ENCODE results near the gene CDH8.

CDH8 gene

DNA sequence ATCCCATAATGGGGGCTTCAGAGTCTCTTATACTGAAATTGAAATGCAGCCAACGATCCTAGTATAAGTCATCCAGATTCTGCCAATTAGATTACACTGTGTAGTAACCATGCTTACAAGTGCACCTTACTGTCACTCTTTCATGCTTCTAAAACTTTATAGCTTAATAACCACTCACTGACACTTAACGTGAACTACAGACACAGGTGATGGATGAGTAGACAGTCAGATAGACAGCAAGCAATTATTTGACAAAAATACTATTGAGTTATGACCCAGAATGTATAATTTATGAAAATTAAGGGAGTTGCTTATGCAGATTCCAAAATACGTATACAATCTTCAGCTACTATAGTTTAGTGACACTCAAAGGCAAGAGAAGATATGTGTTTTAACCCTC is 6.3 kb downstream of the CDH8 start:
- DNase-seq: no peak

DNA sequence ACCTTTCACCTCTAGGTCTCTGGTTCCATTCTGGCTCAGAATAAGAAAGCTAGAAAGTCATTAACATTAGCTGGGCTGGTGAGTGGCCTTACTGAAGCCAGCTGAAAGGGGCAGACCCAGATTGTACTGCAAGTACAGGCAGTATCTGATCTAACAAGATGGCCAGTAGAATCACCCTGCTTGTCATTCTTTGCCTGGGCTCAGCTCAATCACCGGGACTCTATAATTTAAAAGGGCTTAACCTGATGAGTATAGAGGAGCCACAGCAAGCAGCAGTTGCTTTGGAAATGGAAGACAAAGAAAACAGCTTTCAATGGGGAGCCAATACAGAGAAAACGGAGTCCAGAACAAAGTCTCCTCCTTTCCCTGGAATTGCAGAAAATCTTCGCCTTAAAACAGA is 13.6 kb downstream of the CDH8 start:
- DNase-seq: no peak

DNA sequence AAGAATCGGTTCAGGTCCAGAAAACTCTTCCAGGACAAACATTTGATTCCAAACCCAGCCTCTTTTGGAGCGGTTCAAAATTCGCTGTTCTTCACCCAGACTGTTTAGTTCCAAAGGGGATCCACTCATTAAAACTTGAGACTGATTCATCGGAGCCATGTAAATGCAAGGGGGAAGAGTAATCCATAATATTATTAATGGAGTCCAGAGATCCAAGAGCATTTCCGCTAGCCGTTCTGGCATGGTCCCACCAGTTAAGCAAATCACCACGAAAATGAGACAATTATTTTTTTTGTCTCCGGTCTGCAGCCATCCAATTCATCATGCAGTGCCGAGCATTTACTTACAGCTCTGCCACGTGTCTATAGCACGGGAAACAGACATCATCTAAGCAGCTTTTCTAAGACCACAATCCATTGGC is 15.1 kb downstream of the CDH8 start:
- no peak for DNase-seq

- DNase-seq: no peak
Measured at GRCh38 chr16:62020681-62021080, 15.6 kb downstream of the CDH8 start.

- no peak for DNase-seq
Measured at GRCh38 chr16:62019851-62020250, 16.4 kb downstream of the CDH8 start.

GRCh38 chr16:62018301-62019060 is 17.8 kb downstream of the CDH8 start:
- DNase-seq: no peak

- DNase-seq: no peak
Measured at GRCh38 chr16:62014319-62014923, 21.8 kb downstream of the CDH8 start.

GRCh38 chr16:62010186-62010585 is 26.1 kb downstream of the CDH8 start:
- no peak for DNase-seq

GRCh38 chr16:61998460-61998859 is 37.8 kb downstream of the CDH8 start:
- no peak for DNase-seq

DNA sequence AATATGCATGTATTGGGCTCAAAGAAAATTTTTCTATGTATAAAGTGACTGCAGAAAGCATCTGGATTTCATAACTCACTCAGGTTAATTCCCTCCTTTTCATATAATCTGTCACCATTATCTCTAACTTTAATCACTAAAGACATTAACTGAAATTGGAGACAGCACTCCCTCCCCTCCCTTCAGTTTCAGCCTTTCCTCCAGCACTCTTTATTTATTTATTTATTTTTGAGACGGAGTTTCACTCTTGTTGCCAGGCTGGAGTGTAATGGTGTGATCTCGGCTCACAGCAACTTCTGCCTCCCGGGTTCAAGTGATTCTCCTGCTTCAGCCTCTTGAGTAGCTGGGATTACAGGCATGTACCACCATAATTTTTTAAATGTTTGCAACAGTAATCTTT is 43.1 kb downstream of the CDH8 start:
- DNase-seq: no peak

- no peak for DNase-seq
Measured at GRCh38 chr16:61987474-61988012, 48.7 kb downstream of the CDH8 start.

DNA sequence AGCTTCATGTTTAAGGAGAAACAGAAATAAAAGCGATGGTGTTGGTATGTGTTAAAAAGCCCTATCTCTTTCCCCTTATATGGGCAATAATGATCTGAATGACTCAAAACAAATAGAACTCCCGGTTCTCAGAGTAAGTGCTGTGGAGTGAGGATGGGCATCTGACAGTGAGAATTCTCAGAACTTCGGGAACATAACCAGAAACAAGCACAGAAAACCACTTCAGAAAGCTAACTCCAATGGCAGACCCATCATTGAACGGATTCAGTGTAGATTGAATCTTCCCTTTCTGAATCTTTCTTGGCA is 67.2 kb downstream of the CDH8 start:
- no peak for DNase-seq

DNA sequence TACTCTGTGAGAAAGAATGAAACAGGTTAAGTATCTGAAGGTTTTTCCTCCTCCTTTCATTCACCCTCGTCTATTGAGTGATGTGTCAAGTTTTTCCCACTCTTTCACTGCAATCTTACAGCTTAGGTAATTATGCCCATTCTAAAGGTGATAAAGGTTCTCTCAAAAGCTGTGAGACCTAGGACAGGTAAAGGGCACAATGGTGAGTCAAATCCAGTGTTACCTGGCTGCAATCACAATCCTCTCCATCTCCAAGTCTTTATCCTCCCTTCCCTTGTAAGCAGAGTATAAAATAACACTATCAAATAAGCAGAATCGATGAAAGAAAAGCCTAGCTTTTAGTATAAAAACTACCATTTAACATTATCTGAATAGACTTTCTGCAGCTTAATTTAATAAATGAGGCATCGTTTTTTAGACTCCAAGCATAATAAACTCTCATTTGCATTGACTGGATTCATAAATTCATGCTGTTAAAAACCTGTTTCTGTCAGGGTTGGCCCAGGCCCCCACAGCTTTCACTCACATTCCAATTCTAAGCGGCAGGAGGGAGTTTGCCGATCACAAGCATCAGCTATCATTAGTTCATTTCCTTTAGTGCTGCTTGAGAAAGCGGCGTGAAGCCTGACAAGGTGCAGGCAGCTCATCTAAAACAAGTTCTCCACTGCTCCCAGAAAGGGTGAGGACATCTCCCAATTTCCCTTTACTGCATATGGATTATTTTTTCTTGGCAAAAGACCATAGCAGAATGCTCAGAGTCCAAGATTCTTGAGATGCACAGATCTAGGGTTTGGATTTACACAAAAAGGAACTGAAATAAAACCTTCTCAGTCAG is 67.8 kb downstream of the CDH8 start:
- DNase-seq: no peak

DNA sequence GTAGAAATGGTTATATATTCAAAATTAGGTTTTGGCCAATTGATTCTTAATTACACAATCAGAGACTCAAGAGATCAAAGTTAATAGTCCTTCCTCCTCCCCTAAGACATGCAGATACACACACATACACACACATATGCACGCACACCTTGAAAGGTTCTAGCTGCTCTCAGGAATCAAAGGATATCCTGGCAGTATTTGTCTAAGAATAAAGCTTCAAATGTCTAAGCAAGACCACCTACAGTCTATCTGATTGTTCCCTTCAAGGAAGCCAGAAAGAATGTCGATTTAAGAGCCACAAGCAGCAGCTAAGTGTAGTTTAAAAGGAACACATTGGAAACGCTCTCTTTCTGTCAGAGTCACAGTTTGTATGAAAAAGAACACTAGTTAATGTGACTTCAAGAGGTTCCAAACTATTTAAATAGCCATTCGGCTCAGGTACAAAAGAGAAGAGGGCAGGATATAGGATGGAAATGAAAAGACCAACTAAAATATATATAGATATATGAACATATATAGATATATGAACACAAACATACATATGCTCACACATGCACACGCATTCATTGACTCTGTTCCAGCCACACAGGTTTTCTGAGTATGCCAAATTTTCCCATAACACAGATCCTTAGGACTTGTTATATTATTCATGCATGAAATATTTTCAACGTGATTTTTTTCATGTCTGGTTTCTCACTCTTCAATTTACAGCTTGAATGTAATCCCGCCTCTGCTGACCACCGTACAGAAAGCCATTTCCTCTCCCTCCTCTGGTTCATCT is 79.0 kb downstream of the CDH8 start:
- no peak for DNase-seq

DNA sequence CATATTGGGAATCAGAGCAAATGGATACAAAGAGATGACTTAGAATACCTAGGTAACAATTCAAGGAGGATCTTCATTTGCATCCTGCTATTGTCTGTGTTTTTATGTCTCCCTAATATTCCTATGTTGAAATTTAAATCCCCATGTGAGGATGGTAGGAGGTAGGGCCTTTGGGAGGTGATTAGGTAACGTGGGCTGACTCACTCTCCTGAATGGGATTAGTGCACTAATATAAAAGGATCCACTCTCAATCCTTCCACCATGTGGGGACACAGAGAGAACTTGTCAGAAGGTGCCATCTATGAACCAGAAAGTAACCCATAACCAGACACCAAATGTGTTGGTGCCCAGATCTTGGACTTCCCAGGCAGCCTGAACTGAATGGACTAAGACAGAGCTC is 83.4 kb downstream of the CDH8 start:
- no peak for DNase-seq

DNA sequence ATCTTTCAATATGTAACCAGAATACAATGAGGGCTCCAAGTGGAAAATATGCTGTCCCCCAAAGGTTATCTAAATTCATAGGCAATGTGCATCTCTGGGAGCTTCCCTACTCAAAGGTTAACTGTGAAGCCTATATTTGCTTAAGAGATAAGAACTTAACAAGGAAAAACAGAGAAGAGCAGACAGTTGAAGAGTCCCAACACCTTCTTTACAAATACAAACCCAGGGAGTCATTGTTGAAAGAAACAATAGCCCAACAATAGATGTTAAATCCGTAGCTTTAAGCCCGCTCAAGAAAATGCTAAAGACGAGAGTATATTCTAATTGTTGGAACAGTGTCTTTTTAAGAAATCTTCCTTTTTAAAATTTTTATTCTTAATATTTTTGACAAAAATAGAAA is 87.8 kb downstream of the CDH8 start:
- no peak for DNase-seq

DNA sequence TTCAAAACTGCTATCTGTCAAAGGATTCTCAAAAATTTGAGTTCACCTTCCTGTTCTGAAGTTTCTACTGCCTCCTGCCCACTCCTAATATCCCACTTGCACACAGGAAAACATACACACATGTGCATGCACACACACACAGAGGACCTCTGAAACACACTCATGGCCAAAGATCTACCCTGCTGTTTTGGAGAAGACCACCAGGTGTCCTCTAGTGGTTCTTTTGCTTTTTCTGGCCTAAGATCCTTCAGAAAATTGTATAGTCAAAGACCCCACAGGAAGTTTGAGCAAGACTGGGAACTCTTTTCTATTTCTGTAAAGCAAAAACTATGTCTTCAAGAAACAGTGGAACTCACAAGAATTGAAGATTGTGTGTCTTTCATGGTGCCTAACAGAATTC is 90.2 kb downstream of the CDH8 start:
- DNase-seq: no peak

GRCh38 chr16:61945511-61945910 is 90.7 kb downstream of the CDH8 start:
- no peak for DNase-seq

- no peak for DNase-seq
Measured at GRCh38 chr16:61944004-61944403, 92.2 kb downstream of the CDH8 start.

GRCh38 chr16:61940611-61941010 is 95.6 kb downstream of the CDH8 start:
- no peak for DNase-seq

DNA sequence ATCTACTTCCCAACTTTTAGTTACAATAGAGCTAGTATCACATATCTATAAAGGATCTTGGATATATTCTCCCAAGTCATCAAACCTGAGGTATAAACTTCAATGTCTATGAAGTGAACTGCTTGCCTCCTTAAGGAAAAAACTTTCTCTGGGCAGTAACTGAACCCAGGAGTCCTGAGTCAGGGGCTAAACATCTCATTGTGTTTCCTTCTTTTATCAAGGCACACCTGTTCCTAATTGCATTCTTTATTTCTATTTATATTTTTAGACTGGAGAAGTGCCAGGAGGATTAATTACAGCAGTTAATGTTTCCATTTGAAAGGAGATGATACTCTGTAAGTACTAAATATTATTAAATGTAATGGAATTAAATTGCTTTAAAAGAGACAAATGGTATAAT is 98.6 kb downstream of the CDH8 start:
- no peak for DNase-seq

DNA sequence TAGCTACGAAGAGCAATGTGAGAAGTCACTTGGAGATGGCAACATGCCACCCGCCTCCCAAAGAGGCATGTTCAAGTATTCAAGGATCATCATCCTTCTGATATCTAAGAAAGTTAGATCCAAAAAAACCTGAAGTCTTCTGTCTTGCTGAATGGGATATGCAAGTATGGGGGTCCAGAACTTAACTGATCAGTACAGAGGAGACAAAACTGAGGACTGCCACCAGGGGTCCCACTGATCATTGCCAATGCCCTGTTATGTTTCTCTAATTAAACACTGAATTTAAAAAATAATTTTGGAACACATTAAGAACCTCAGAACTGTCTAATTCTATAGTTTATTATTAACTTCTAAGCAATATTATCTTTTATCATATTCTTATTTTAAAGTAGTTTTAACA is 99.7 kb downstream of the CDH8 start:
- DNase-seq: no peak

DNA sequence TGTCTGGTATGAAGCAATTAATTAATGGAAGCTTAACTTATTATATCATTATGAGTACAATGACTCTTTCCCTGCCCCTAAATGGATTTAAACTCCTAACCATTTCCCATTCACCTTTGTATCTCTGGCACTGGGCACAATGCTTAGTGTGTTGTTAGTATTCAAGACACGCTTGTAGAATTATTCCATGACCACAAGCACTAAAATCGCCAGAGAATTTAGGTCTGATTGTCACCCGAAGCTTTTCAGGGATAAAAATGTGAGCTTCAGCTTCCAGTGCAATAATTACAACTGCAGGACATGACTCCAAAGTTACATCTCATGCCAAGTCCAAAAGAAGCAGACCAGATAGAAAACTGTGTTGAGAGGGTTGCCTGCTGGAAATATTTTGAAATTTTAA is 101.6 kb downstream of the CDH8 start:
- DNase-seq: no peak
